ENCODE measurements around the gene DENND1B.
A peak's percentile ranks its signal among the peaks of the same experiment; 100 is the strongest.

DENND1B gene

DNA sequence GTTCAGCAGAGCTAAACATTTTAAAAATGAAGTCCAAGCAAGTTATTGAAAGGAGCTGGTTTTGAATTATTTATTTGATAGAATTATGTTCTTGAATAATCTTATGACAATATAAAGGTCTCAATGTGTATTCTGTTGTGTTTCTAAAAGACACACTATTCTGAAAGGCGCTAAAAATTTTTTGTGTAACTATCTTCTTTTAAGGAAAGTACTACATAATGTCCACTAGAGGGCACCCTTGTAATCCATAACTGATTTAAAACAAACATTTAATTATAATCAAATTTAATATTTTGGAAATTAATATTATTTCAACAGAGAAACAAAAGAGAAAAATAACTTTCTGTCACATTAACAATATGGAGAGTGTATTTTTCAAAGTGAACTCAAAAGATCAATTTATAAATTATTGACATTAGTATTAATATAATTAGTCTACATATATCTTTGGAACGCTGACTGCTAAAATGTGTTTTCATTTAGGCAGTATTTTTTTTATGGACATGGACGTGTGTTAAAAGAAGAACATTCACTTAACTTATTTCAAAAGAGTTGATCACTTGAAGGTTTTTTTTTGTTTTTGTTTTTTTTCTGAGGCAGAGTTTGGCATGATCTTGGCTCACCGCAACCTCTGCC is 248.4 kb downstream of the DENND1B start:
- TF ChIP-seq, protein P1, sequence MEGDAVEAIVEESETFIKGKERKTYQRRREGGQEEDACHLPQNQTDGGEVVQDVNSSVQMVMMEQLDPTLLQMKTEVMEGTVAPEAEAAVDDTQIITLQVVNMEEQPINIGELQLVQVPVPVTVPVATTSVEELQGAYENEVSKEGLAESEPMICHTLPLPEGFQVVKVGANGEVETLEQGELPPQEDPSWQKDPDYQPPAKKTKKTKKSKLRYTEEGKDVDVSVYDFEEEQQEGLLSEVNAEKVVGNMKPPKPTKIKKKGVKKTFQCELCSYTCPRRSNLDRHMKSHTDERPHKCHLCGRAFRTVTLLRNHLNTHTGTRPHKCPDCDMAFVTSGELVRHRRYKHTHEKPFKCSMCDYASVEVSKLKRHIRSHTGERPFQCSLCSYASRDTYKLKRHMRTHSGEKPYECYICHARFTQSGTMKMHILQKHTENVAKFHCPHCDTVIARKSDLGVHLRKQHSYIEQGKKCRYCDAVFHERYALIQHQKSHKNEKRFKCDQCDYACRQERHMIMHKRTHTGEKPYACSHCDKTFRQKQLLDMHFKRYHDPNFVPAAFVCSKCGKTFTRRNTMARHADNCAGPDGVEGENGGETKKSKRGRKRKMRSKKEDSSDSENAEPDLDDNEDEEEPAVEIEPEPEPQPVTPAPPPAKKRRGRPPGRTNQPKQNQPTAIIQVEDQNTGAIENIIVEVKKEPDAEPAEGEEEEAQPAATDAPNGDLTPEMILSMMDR (IDR thresholded peaks at IDR 0.05): peak; percentile 63

DNA sequence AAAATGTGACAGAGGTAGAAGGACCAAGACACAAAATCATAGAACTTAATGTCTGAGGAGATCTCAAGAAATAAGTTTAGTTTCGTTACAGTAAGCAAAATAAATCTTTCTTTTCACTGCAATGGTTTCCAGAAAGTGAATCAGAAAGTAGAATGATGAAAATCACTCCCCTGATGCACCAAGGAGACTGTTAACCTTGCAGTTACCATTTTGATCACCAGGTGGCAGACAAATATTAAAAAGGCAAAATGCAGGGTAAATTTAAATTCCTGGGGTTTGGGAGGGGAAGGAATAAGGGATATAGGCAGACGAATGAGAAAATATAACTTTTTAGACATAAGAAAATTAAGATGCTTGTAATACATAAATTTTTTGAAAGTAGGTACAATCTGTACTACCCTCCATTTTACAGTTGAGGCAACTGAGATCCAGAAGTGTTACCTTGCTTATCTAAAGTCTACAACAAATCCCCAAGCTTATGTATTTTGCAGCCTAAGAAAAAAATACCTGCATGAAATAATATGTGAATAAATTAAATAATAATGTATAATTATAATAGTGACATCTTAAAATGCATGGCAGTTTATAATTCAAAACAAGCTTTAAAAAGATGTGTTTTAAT is 254.1 kb downstream of the DENND1B start:
- TF ChIP-seq, protein P1 (IDR thresholded peaks at IDR 0.05): peak; percentile 92

DNA sequence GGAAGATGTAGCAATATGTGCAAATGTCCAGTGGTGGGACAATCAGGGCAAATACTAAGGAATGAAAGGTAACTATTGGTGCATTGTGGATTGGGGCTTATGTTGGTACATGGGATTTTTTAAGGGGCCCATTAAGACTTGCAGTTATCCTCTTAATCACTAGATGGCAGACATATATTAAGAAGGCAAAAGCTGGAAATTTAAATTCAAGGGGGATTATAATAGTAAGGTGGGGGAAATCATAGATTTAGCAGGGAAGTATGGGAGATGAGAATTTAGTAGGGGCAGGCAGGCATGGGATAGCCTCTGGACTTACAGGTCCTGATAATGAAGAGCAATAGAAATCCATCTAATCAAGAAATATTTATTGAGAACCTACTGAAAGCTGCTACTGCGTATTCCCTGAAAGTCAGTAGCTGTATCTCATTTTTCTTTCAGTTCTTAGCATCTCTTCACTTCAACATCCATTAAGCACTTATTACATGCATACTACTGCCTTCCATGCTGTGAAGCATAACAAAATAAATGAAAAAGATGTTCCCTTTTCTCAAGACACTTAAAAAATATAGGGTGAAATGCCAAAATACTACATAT is 255.4 kb downstream of the DENND1B start:
- TF ChIP-seq, protein P1 (IDR thresholded peaks at IDR 0.05): peak; percentile 60

DNA sequence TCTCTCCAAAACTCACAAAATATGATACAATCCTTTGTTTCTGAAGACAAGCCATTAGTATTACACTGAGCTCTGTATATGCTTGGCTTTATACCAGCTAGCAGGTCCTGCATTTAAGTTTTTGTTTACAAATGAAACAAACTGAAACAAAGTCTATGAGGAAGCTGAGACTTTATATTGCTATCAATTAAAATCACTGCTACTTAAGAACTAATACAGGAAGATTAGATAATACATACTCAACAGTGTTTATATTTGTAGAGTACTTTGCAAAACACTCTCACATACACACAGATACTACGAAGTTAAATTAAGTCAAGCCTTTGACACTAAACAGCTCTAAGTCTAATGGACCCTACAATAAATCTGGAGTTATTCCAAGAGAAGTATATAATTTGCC is 259.9 kb downstream of the DENND1B start:
- TF ChIP-seq, protein P1 (IDR thresholded peaks at IDR 0.05): no peak

DNA sequence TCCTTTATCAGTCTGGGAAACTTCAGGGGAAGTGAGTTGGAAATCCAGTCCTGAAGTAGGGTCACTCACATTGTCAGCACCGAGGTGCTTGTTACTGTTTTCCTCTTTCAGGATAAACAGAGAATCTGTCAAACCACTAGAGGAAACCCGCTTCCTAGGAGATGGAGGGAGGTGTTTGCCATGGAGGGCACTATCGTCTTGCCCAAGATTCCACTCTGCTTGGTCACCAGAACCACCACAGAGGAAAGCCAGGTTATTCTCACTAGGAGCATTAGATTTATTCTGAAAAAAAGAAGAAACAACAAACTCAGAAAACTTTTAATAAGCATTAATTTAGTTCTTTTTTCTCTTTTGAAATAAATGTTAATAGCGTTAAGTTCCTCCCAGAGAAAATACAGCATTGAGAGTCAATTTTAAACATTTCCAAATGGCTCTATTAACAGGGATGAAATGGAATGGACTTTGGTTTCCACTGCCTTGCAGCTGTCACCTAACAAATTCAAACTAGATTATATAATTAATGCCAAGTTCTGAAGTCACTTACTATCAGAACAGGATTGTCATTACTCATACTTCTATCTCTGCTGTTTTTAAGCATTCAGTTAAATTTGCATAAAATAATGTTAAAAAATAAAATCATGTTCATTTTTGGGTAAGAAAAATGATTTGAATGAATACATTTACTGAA is 264.4 kb downstream of the DENND1B start:
- TF ChIP-seq, protein P1 (IDR thresholded peaks at IDR 0.05): no peak

DNA sequence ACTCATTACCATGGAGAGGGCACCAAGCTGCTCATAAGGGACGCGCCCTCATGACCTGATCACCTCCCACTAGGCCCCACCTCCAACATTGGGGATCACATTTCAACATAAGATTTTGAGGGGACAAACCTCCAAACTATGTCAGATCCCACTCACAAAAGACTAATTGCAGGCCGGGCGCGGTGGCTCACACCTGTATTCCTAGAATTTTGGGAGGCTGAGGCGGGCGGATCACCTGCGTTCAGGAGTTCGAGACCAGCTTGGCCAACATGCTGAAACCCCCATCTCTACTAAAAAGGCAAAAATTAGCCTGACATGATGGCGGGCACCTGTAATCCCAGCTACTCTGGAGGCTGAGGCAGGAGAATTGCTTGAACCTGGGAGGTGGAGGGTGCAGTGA is 278.6 kb downstream of the DENND1B start:
- TF ChIP-seq, protein P1 (IDR thresholded peaks at IDR 0.05): no peak

DNA sequence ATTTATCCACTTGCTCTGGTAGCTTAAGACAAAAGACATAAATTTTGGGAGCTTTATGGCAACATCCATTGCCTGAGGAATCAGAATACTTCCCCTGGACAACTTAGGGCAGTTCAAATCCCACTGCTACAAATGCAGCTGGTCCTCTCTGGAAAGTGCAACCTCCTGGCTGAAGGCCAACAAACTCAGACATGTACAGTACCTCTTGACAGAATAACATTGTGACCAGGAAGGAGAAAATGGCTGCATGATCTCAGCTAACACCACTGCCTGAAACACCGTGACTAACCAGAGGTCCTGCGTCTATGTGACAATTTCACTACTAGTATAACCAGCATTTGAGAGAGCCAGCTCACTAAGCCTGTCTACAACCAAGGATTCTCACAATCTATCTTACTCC is 288.3 kb downstream of the DENND1B start:
- TF ChIP-seq, protein P1 (IDR thresholded peaks at IDR 0.05): no peak
